Measurements from ENCODE around the gene TNFAIP1. TPM values are rescaled to one million over a fixed set of nuclear protein-coding genes. Genes with fewer than 3 reads are reported as not detected.

TNFAIP1 gene
- total and polyA plus RNA-seq, 2 of the 4 experiments (the other 2 are of a cell fraction): 49.1 to 62.9 TPM

GRCh38 chr17:28313841-28314240 is 21.7 kb upstream of the TNFAIP1 start:
- no peak overlapping the region for H2AK9ac ChIP-seq (replicated peaks; ENCODE audit: low read depth, low read length, poor library complexity)

More at GRCh38 chr17:28313841-28314240, 21.7 kb upstream of the TNFAIP1 start:
- ChIA-PET CTCF (no interaction called here), POLR2A (ENCODE audit: unreplicated experiment) (no interaction called here)
- intact Hi-C loops (cut with micrococcal nuclease) (no loop called here), in situ Hi-C loops (cut with MboI; ENCODE audit: low sequenced_read_pairs) (no loop called here), dilution Hi-C loops (cut with HindIII; ENCODE audit: low sequenced_read_pairs, unreplicated experiment) (no loop called here)
- WGBS, 2 experiments (ENCODE audit: extremely low coverage in 2 of 2, insufficient read length in 1 of 2): no CpG with 5 or more reads among the region's 2 CpGs
- Histone ChIP-seq H3K4me2 (ENCODE audit: low read depth, low read length) (no peak overlapping the region), H3K14ac (replicated peaks; ENCODE audit: low read depth, low read length) (no peak overlapping the region), H2BK5ac (ENCODE audit: low read depth, low read length, poor library complexity, severe bottlenecking) (no peak overlapping the region), H4K20me1 (ENCODE audit: insufficient read depth, low read length) (no peaks in the 10 kb centered on the region), H4K8ac (ENCODE audit: low read depth in 2 of 2, low read length in 2 of 2) (no peak overlapping the region), H3K27me3 (ENCODE audit: control insufficient read depth, insufficient read depth, low read length) (peaks cover 5% of the 10 kb centered on the region), H3K4ac (ENCODE audit: low read depth, low read length) (no peak overlapping the region), H3K36me3 (ENCODE audit: control insufficient read depth, insufficient read depth, low read length) (no peaks in the 10 kb centered on the region), H3K79me1 (ENCODE audit: low read depth in 1 of 2, low read length in 2 of 2) (no peaks in the 10 kb centered on the region), H3K56ac (ENCODE audit: extremely low read depth, insufficient read depth, low read length) (no peak overlapping the region), H3K9ac (ENCODE audit: low read depth, low read length) (no peak overlapping the region), H3K4me1 (ENCODE audit: control insufficient read depth, insufficient read depth, low read length) (0 out of 2 replicates have a peak, but pooled peaks cover 3% of the 10 kb centered on the region), H4K91ac (ENCODE audit: insufficient read depth, low read depth, low read length) (no peak overlapping the region), H3K23ac (ENCODE audit: low read depth, low read length) (no peak overlapping the region), H2AK5ac (ENCODE audit: low read depth, low read length) (no peak overlapping the region), H3K4me3 (ENCODE audit: insufficient read depth, low read depth, low read length) (no peak overlapping the region), H2BK120ac (ENCODE audit: low read depth, low read length) (no peak overlapping the region), H3K27ac (ENCODE audit: insufficient read depth, low read length) (no peak overlapping the region), H2BK20ac (ENCODE audit: low read depth, low read length) (no peak overlapping the region), H3K9me3 (ENCODE audit: control insufficient read depth, insufficient read depth, low read length) (no peaks in the 10 kb centered on the region), H4K5ac (ENCODE audit: low read depth, low read length) (no peak overlapping the region), H2AFZ (replicated peaks; ENCODE audit: low read length, poor library complexity) (no peak overlapping the region), H3K9me1 (ENCODE audit: insufficient read depth, low read length) (0 out of 2 replicates have a peak, but pooled peaks cover 3% of the 10 kb centered on the region), H2BK15ac (ENCODE audit: low read depth, low read length) (no peak overlapping the region), H3K18ac (ENCODE audit: low read depth, low read length) (no peak overlapping the region)
- TF ChIP-seq SMC3 (IDR thresholded peaks at IDR 0.05; ENCODE audit: low read depth, low read length) (no peak), CHD1 (IDR thresholded peaks at IDR 0.05; ENCODE audit: low read depth, low read length) (no peak), RCOR1 (IDR thresholded peaks at IDR 0.05; ENCODE audit: insufficient replicate concordance, low read length) (no peak)
- ATAC-seq (ENCODE audit: low read depth): no peak
- no peak for DNase-seq
- BruUV-seq (replicated peaks): no TSS peak

Data from IMR-90 (cell line).